ENCODE measurements around the gene FAM168B. TPM values are rescaled to one million over a fixed set of nuclear protein-coding genes. Genes with fewer than 3 reads are reported as not detected.

The FAM168B gene
- total RNA-seq, 2 donors from 2014 or later: 97.8 to 124 TPM

DNA sequence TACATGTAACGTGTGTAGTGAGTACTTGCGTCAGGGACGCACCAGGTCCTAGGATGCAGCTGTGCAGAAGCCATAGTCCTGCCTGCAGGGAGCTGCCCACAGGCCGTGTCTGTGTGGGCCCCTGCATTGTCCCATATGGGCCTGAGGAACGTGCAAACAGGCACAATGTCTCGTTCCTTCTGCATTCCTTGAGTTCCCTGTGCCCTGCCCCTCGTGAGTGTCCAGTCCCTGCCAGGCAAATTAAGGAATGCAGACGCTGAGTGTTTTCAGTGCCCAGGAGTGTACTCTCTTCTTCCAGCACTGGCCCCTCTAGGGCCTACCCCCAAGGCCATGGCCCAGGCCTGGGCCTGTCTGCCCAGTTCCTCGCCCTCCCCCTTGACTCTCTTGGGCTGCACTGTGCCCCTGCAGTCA lies 61.8 kb downstream of the FAM168B start:
- Histone ChIP-seq H3K4me1 (peaks cover 0 to 11% of the 10 kb centered on the region in 2 donors), H3K9me3 (no peaks in the 10 kb centered on the region), H3K27ac (no peak overlapping the region), H3K36me3 (no peaks in the 10 kb centered on the region), H3K27me3 (no peaks in the 10 kb centered on the region), H3K4me3 (no peak overlapping the region)
- peak; percentile 47 for DNase-seq (ENCODE audit: low spot score)
- TF ChIP-seq, protein P1, sequence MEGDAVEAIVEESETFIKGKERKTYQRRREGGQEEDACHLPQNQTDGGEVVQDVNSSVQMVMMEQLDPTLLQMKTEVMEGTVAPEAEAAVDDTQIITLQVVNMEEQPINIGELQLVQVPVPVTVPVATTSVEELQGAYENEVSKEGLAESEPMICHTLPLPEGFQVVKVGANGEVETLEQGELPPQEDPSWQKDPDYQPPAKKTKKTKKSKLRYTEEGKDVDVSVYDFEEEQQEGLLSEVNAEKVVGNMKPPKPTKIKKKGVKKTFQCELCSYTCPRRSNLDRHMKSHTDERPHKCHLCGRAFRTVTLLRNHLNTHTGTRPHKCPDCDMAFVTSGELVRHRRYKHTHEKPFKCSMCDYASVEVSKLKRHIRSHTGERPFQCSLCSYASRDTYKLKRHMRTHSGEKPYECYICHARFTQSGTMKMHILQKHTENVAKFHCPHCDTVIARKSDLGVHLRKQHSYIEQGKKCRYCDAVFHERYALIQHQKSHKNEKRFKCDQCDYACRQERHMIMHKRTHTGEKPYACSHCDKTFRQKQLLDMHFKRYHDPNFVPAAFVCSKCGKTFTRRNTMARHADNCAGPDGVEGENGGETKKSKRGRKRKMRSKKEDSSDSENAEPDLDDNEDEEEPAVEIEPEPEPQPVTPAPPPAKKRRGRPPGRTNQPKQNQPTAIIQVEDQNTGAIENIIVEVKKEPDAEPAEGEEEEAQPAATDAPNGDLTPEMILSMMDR (IDR thresholded peaks at IDR 0.05): no peak

DNA sequence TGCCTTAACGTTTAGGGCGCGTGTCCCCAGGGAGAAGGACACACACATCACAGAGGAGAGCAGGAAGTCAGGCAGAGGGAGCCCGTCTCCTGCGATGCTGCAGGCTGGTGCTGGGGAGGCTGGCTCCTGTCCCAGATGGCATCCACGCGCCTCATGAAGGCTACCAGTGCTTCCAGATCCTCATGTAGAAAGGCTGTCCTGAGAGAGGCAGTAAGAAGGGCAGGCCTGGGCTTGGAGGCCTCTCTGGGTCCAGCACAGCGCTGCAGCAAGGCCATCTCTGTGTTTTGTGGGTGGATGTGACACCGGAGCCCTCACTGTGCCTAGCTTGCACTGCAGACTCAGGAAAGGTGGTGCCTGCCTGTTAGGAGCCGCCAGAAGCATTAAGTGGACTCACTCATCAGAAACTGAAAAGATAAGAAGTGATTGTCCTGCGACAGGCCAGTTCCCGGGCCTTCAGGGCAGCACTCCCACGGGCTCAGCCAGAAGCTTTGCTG lies 62.7 kb downstream of the FAM168B start:
- peak; percentile 56 for DNase-seq (ENCODE audit: low spot score)
- no peaks in the 10 kb centered on the region for H3K36me3 ChIP-seq
- no peaks in the 10 kb centered on the region for H3K27me3 ChIP-seq
- TF ChIP-seq, protein P1 (IDR thresholded peaks at IDR 0.05): no peak
- no peak overlapping the region for H3K4me3 ChIP-seq
- peaks cover 0 to 10% of the 10 kb centered on the region in 2 donors for H3K4me1 ChIP-seq
- no peaks in the 10 kb centered on the region for H3K9me3 ChIP-seq
- no peak overlapping the region for H3K27ac ChIP-seq

DNA sequence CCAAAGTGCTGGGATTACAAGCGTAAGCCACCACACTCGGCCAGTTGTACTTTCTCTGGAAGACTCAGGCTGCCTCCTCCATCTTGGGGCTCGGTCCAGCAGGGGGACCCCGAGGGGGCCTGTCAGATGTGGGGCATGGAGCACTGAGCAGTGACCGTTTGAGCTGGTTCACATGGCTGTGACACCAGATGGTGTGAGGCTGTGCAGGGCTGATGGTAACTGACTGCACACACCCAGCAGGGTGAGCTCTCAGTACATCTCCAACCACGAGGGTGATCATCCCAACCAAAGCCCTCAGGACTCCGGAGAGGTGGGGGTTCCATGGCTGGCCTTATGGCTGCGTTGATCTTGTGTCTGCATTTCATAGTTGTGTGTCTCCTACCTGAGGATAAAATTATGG lies 63.4 kb downstream of the FAM168B start:
- H3K27ac ChIP-seq: no peak overlapping the region
- no peak overlapping the region for H3K4me3 ChIP-seq
- H3K27me3 ChIP-seq: no peaks in the 10 kb centered on the region
- H3K36me3 ChIP-seq: no peaks in the 10 kb centered on the region
- DNase-seq (ENCODE audit: low spot score): peak; percentile 47
- TF ChIP-seq, protein P1 (IDR thresholded peaks at IDR 0.05): no peak
- no peaks in the 10 kb centered on the region for H3K9me3 ChIP-seq
- peaks cover 0 to 5% of the 10 kb centered on the region in 2 donors for H3K4me1 ChIP-seq

DNA sequence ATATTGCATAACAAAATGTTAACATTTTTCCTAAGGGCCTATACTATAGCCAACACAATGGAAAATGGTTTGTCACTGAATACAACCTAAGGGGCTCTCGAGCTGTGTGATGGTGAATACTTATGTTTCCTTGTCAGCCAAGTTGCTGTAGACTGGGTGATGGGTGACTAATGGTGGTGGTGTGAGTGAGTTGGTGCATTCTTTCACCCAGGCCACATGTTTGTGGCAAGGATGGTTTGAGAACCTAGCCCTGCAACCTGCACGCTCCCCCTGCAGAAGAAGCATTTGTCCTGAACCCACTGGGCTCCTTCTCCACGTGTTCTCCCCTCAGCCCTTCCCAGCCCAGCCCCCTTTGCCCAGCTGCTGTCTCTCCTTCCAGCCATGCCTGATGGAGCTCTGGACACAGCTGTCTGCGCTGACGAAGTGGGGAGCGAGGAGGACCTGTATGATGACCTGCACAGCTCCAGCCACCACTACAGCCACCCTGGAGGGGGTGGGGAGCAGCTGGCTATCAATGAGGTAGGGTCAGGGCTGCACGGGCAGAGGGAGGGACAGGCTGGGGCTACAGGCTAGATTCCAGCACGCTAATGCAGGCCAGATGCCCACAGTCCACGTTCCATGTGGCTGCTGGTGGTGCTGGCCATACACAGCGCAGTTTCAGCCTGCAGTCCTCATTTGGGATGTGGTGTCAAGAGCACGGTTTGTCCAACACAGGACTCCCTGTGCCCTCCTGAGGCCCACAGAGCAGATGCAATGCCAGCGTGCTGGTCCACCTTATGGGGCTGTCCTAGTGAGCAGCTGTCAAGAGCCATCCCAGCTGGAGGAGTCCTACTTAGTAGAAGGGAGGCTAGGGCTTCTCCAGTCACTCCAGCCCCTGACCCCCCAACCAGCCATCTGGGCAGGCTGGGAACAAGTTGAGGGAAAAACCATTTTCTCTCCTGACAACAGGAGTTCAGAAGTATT lies 65.4 kb downstream of the FAM168B start:
- H3K36me3 ChIP-seq: no peaks in the 10 kb centered on the region
- H3K27ac ChIP-seq: no peak overlapping the region
- no peak overlapping the region for H3K4me3 ChIP-seq
- TF ChIP-seq, protein P1 (IDR thresholded peaks at IDR 0.05): no peak
- DNase-seq (ENCODE audit: low spot score): peak; percentile 40
- no peaks in the 10 kb centered on the region for H3K27me3 ChIP-seq
- no peaks in the 10 kb centered on the region for H3K9me3 ChIP-seq
- H3K4me1 ChIP-seq: no peaks in the 10 kb centered on the region

DNA sequence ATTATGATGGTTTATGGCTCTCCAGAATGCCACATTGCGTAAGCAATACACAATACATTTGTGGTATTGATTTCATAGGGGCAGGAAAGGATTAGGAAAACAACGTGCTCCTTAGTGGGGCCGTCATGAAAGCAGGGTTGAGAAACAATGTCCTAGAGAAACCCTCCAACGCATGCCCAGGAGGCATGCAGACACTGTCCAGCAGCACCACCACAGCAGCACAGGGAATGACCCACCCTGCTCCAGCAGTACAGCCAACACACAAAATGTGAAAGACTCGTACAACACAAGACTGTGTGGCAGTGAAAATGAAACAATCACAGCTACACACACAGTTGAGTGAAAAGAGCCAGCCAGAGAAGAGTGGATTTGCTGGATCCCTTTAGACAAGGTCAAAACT lies 66.3 kb downstream of the FAM168B start:
- no peaks in the 10 kb centered on the region for H3K27me3 ChIP-seq
- no peak overlapping the region for H3K27ac ChIP-seq
- H3K4me1 ChIP-seq: no peaks in the 10 kb centered on the region
- DNase-seq (ENCODE audit: low spot score): peak; percentile 43
- TF ChIP-seq, protein P1 (IDR thresholded peaks at IDR 0.05): no peak
- H3K9me3 ChIP-seq: no peaks in the 10 kb centered on the region
- H3K36me3 ChIP-seq: no peaks in the 10 kb centered on the region
- no peak overlapping the region for H3K4me3 ChIP-seq
